ENCODE data around the gene CDYL2.

Gene CDYL2

DNA sequence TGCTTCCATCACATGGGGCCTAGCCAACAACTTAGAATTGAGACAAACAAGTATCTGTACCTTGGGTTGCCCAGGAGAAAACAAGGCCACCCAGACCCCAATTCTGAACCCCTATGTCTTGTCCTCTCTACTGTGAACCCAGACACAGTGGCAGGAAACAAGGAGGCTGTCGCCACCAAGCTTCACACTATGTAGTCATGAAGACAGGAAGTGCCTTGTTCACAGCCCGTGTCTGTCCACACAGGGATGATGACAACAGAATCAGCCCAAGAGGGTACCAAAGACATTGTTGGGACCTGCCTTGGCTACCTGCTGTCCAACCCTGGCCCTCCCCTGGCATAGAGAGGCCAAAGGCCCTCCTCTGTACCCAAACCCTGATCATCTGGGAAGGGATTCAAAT lies 84.8 kb downstream of the CDYL2 start:
- Histone ChIP-seq H3K27me3 (ENCODE audit: control insufficient read depth in 2 of 2, insufficient read depth in 2 of 2, low read length in 2 of 2) (no peaks in the 10 kb centered on the region), H3K36me3 (ENCODE audit: control insufficient read depth in 2 of 2, insufficient read depth in 2 of 2, low read length in 2 of 2) (no peaks in the 10 kb centered on the region), H3K27ac (ENCODE audit: low read depth in 2 of 2, low read length in 2 of 2) (no peak overlapping the region)

GRCh38 chr16:80718480-80719220 lies 85.7 kb downstream of the CDYL2 start:
- no peak overlapping the region for H3K4me3 ChIP-seq (ENCODE audit: low read length in 2 of 2)
- no peak overlapping the region for H3K27ac ChIP-seq (ENCODE audit: low read depth in 2 of 2, low read length in 2 of 2)
- H3K9ac ChIP-seq (ENCODE audit: low read depth in 1 of 2, low read length in 2 of 2): no peak overlapping the region
- H3K36me3 ChIP-seq (ENCODE audit: control insufficient read depth in 2 of 2, insufficient read depth in 2 of 2, low read length in 2 of 2): no peaks in the 10 kb centered on the region
- no peaks in the 10 kb centered on the region for H3K27me3 ChIP-seq (ENCODE audit: control insufficient read depth in 2 of 2, insufficient read depth in 2 of 2, low read length in 2 of 2)
- H3K4me1 ChIP-seq (ENCODE audit: control insufficient read depth in 2 of 2, insufficient read depth in 2 of 2, low read length in 2 of 2): no peaks in the 10 kb centered on the region
- H3K9me3 ChIP-seq (ENCODE audit: control insufficient read depth in 2 of 2, low read length in 2 of 2): peaks cover 0 to 4% of the 10 kb centered on the region in 2 donors

More for the DNA sequence above, 84.8 kb downstream of the CDYL2 start:
- Histone ChIP-seq H3K4me3 (ENCODE audit: low read length in 2 of 2) (no peak overlapping the region), H3K9ac (ENCODE audit: low read depth in 1 of 2, low read length in 2 of 2) (no peak overlapping the region), H3K4me1 (ENCODE audit: control insufficient read depth in 2 of 2, insufficient read depth in 2 of 2, low read length in 2 of 2) (no peaks in the 10 kb centered on the region), H3K9me3 (ENCODE audit: control insufficient read depth in 2 of 2, low read length in 2 of 2) (peaks cover 0 to 4% of the 10 kb centered on the region in 2 donors)

DNA sequence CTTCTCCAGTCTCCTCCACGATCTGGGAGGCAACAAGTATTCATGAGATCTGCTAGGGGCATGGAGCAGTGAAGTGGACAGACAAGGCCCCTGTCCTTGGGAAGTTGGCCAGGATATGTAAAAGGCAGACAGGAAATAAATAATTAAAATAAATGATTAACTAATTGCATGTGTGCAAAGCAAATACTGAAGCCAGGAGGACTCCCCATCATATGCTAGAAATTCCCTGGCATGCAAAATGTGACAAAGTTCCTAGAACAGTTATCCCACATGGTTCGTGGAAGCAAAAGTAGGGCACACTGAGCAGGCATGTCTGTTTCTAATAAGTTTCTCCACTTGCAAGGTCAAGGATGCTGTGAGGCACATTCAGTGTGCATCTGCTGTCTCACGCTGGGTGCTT lies 86.8 kb downstream of the CDYL2 start:
- Histone ChIP-seq H3K27ac (ENCODE audit: low read depth in 2 of 2, low read length in 2 of 2) (no peak overlapping the region), H3K9ac (ENCODE audit: low read depth in 1 of 2, low read length in 2 of 2) (no peak overlapping the region), H3K9me3 (ENCODE audit: control insufficient read depth in 2 of 2, low read length in 2 of 2) (no peaks in the 10 kb centered on the region), H3K36me3 (ENCODE audit: control insufficient read depth in 2 of 2, insufficient read depth in 2 of 2, low read length in 2 of 2) (no peaks in the 10 kb centered on the region), H3K4me3 (ENCODE audit: low read length in 2 of 2) (no peak overlapping the region), H3K27me3 (ENCODE audit: control insufficient read depth in 2 of 2, insufficient read depth in 2 of 2, low read length in 2 of 2) (no peaks in the 10 kb centered on the region), H3K4me1 (ENCODE audit: control insufficient read depth in 2 of 2, insufficient read depth in 2 of 2, low read length in 2 of 2) (no peaks in the 10 kb centered on the region)

DNA sequence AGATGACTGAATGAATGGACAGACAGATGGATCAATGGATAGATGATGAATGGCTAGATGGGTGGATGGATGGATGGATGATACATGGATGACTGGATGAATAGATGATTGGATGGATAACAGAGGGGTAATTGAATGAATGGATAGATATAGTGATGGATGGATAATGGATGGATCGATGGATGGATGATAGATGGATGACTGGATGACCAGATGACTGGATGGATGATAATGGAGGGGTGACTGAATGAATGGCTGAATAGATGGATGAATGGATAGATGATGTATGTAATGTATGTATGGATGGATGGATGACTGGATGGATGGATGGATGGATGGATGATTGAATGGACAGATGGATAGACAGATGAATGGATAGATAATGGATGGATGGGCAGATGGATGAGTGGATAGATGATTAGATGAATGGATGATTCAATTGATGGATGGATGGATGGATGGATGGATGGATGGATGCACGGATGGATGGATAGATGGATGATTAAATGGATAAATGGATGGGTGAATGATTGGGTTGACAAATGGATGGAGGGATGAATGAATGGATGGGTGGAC lies 87.7 kb downstream of the CDYL2 start:
- H3K36me3 ChIP-seq (ENCODE audit: control insufficient read depth in 2 of 2, insufficient read depth in 2 of 2, low read length in 2 of 2): no peaks in the 10 kb centered on the region
- H3K27me3 ChIP-seq (ENCODE audit: control insufficient read depth in 2 of 2, insufficient read depth in 2 of 2, low read length in 2 of 2): no peaks in the 10 kb centered on the region
- H3K9ac ChIP-seq (ENCODE audit: low read depth in 1 of 2, low read length in 2 of 2): no peak overlapping the region
- no peak overlapping the region for H3K4me3 ChIP-seq (ENCODE audit: low read length in 2 of 2)
- no peaks in the 10 kb centered on the region for H3K9me3 ChIP-seq (ENCODE audit: control insufficient read depth in 2 of 2, low read length in 2 of 2)
- no peaks in the 10 kb centered on the region for H3K4me1 ChIP-seq (ENCODE audit: control insufficient read depth in 2 of 2, insufficient read depth in 2 of 2, low read length in 2 of 2)
- no peak overlapping the region for H3K27ac ChIP-seq (ENCODE audit: low read depth in 2 of 2, low read length in 2 of 2)

DNA sequence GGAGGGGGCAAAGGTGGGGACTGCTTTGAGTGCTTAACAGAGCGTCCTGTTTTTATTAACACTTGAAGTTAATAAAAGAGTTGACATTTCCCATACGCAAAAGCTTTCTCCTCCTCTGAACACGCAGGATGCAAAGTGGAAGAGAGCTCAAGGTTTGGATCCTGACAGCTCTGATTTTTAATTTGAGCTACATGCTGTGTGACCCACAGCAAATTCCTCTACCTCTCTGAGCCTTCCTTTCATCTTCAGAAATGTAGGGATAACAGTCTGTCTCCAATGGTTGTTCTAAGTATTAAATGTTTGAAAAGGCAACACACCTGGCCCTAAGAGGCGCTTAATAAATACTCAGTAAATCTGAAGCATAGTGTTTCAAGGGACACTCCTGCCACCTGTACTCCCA lies 93.0 kb downstream of the CDYL2 start:
- Histone ChIP-seq H3K9ac (ENCODE audit: low read depth in 1 of 2, low read length in 2 of 2) (no peak overlapping the region), H3K36me3 (ENCODE audit: control insufficient read depth in 2 of 2, insufficient read depth in 2 of 2, low read length in 2 of 2) (no peaks in the 10 kb centered on the region), H3K9me3 (ENCODE audit: control insufficient read depth in 2 of 2, low read length in 2 of 2) (no peaks in the 10 kb centered on the region), H3K27me3 (ENCODE audit: control insufficient read depth in 2 of 2, insufficient read depth in 2 of 2, low read length in 2 of 2) (no peaks in the 10 kb centered on the region), H3K4me1 (ENCODE audit: control insufficient read depth in 2 of 2, insufficient read depth in 2 of 2, low read length in 2 of 2) (no peaks in the 10 kb centered on the region), H3K27ac (ENCODE audit: low read depth in 2 of 2, low read length in 2 of 2) (no peak overlapping the region), H3K4me3 (ENCODE audit: low read length in 2 of 2) (no peak overlapping the region)

- H3K9ac ChIP-seq (ENCODE audit: low read depth in 1 of 2, low read length in 2 of 2): no peak overlapping the region
- no peaks in the 10 kb centered on the region for H3K36me3 ChIP-seq (ENCODE audit: control insufficient read depth in 2 of 2, insufficient read depth in 2 of 2, low read length in 2 of 2)
- no peaks in the 10 kb centered on the region for H3K27me3 ChIP-seq (ENCODE audit: control insufficient read depth in 2 of 2, insufficient read depth in 2 of 2, low read length in 2 of 2)
- no peak overlapping the region for H3K4me3 ChIP-seq (ENCODE audit: low read length in 2 of 2)
- no peak overlapping the region for H3K27ac ChIP-seq (ENCODE audit: low read depth in 2 of 2, low read length in 2 of 2)
- no peaks in the 10 kb centered on the region for H3K9me3 ChIP-seq (ENCODE audit: control insufficient read depth in 2 of 2, low read length in 2 of 2)
- no peaks in the 10 kb centered on the region for H3K4me1 ChIP-seq (ENCODE audit: control insufficient read depth in 2 of 2, insufficient read depth in 2 of 2, low read length in 2 of 2)
Measured at GRCh38 chr16:80710918-80711317, 93.5 kb downstream of the CDYL2 start.

DNA sequence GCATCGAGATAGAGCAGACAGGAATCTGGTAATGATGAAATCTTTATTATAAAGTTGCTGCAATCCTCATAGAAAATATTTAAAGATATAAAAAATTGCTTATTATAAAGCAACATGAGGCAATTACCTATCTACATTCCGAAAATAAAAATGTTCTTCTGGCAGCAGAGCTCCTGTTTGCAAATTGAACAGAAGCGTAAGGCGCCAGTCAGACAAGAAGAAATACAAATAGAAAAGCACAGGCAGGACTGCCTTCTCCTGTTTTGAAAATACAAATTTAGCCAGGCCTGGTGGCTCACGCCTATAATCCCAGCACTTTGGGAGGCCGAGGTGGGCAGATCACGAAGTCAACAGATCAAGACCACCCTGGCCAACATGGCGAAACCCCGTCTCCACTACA lies 95.6 kb downstream of the CDYL2 start:
- Histone ChIP-seq H3K9me3 (ENCODE audit: control insufficient read depth in 2 of 2, low read length in 2 of 2) (no peaks in the 10 kb centered on the region), H3K9ac (ENCODE audit: low read depth in 1 of 2, low read length in 2 of 2) (no peak overlapping the region), H3K4me3 (ENCODE audit: low read length in 2 of 2) (no peak overlapping the region), H3K27me3 (ENCODE audit: control insufficient read depth in 2 of 2, insufficient read depth in 2 of 2, low read length in 2 of 2) (no peaks in the 10 kb centered on the region), H3K27ac (ENCODE audit: low read depth in 2 of 2, low read length in 2 of 2) (no peak overlapping the region), H3K4me1 (ENCODE audit: control insufficient read depth in 2 of 2, insufficient read depth in 2 of 2, low read length in 2 of 2) (peaks cover 3% of the 10 kb centered on the region in 2 donors), H3K36me3 (ENCODE audit: control insufficient read depth in 2 of 2, insufficient read depth in 2 of 2, low read length in 2 of 2) (no peaks in the 10 kb centered on the region)

- H3K27ac ChIP-seq (ENCODE audit: low read depth in 2 of 2, low read length in 2 of 2): no peak overlapping the region
- no peaks in the 10 kb centered on the region for H3K36me3 ChIP-seq (ENCODE audit: control insufficient read depth in 2 of 2, insufficient read depth in 2 of 2, low read length in 2 of 2)
- H3K27me3 ChIP-seq (ENCODE audit: control insufficient read depth in 2 of 2, insufficient read depth in 2 of 2, low read length in 2 of 2): no peaks in the 10 kb centered on the region
- peaks cover 6 to 10% of the 10 kb centered on the region in 2 donors for H3K4me1 ChIP-seq (ENCODE audit: control insufficient read depth in 2 of 2, insufficient read depth in 2 of 2, low read length in 2 of 2)
- no peaks in the 10 kb centered on the region for H3K9me3 ChIP-seq (ENCODE audit: control insufficient read depth in 2 of 2, low read length in 2 of 2)
- no peak overlapping the region for H3K4me3 ChIP-seq (ENCODE audit: low read length in 2 of 2)
- H3K9ac ChIP-seq (ENCODE audit: low read depth in 1 of 2, low read length in 2 of 2): no peak overlapping the region
Measured at GRCh38 chr16:80707686-80708085, 96.7 kb downstream of the CDYL2 start.

DNA sequence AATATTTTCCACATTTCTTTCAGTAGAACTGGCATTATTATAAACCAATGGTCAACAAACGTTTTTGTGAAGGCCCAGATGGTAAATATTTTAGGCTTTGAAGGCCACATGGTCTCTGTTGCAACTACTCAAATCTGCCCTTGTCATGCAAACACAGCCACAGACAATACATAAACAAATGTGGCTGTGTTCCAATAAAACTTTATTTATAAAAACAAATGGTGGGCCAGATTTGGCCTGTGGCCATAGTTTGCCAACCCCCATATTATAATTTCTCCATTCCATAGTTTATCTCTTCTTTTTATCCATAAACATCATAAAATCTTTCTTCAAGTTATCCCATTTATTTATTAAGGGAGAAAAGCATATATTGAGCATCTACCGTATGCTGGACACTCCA lies 98.8 kb downstream of the CDYL2 start:
- Histone ChIP-seq H3K4me3 (ENCODE audit: low read length in 2 of 2) (no peak overlapping the region), H3K4me1 (ENCODE audit: control insufficient read depth in 2 of 2, insufficient read depth in 2 of 2, low read length in 2 of 2) (peaks cover 6 to 10% of the 10 kb centered on the region in 2 donors), H3K27me3 (ENCODE audit: control insufficient read depth in 2 of 2, insufficient read depth in 2 of 2, low read length in 2 of 2) (no peaks in the 10 kb centered on the region)

DNA sequence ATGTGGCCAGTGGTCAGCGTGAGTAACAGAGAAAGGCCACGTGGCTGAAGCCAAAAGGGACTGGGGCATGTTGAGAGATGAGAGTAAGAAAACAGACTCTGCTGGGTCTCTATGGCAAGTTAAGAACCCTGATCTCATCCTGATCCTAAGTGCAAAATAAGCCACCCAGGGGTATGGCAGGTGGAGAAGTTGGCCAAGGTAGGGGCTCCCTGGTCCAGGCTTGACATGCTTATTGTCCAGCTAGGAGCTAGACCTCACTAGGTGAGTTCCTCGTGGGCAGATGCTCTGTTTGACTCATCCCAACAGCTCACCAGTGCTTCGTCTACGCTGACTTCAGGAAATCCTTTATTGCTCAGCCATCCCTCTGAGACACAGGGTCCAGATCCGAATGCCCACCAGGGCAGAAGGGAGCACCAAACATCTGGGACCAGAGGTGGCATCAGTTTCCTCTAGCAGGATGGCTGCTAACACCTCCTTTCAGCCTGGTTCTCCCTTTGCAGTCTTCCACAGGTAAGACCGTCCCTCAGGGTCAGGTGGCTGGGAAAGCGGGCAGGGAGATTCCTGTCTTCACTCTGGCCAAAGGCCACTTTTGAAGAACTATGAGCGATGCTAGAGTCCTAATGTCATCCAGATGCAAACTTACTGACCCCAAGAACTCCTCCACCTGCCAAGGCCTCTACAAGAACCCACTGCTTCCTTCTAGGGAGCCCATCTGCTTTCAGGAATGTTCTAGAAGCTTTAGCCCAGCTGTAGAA lies 99.5 kb downstream of the CDYL2 start:
- no peak overlapping the region for H3K27ac ChIP-seq (ENCODE audit: low read depth in 2 of 2, low read length in 2 of 2)

More for the DNA sequence above, 98.8 kb downstream of the CDYL2 start:
- H3K27ac ChIP-seq (ENCODE audit: low read depth in 2 of 2, low read length in 2 of 2): no peak overlapping the region
- no peaks in the 10 kb centered on the region for H3K9me3 ChIP-seq (ENCODE audit: control insufficient read depth in 2 of 2, low read length in 2 of 2)
- H3K9ac ChIP-seq (ENCODE audit: low read depth in 1 of 2, low read length in 2 of 2): no peak overlapping the region
- no peaks in the 10 kb centered on the region for H3K36me3 ChIP-seq (ENCODE audit: control insufficient read depth in 2 of 2, insufficient read depth in 2 of 2, low read length in 2 of 2)

More for the DNA sequence above, 99.5 kb downstream of the CDYL2 start:
- peaks cover 6 to 10% of the 10 kb centered on the region in 2 donors for H3K4me1 ChIP-seq (ENCODE audit: control insufficient read depth in 2 of 2, insufficient read depth in 2 of 2, low read length in 2 of 2)
- no peak overlapping the region for H3K9ac ChIP-seq (ENCODE audit: low read depth in 1 of 2, low read length in 2 of 2)
- no peak overlapping the region for H3K4me3 ChIP-seq (ENCODE audit: low read length in 2 of 2)
- H3K9me3 ChIP-seq (ENCODE audit: control insufficient read depth in 2 of 2, low read length in 2 of 2): no peaks in the 10 kb centered on the region
- H3K27me3 ChIP-seq (ENCODE audit: control insufficient read depth in 2 of 2, insufficient read depth in 2 of 2, low read length in 2 of 2): no peaks in the 10 kb centered on the region
- H3K36me3 ChIP-seq (ENCODE audit: control insufficient read depth in 2 of 2, insufficient read depth in 2 of 2, low read length in 2 of 2): no peaks in the 10 kb centered on the region

All from mucosa of rectum (tissue), 2 donors.